ENCODE measurements around the gene OR1I1. TPM values are rescaled to one million over a fixed set of nuclear protein-coding genes. Genes with fewer than 3 reads are reported as not detected.

OR1I1 gene
- total and polyA plus RNA-seq, 2 experiments from 2014 or later, result not detected

- no peak for TF ChIP-seq CTCF (IDR thresholded peaks at IDR 0.05; ENCODE audit: low read depth, low read length)
- Histone ChIP-seq H3K27ac (peak overlapping the region; percentile 98), H3K4me3 (peak overlapping the region; percentile 55), H3K36me3 (no peaks in the 10 kb centered on the region), H3K9me3 (ENCODE audit: low read depth) (no peaks in the 10 kb centered on the region), H3K27me3 (no peaks in the 10 kb centered on the region), H3K4me1 (ENCODE audit: low read depth) (peaks cover 8% of the 10 kb centered on the region)
- peak; percentile 99 for DNase-seq (ENCODE audit: low read depth in 1 of 2, low spot score in 1 of 2)
Measured at GRCh38 chr19:15125232-15126067, 43.4 kb downstream of the OR1I1 start.

GRCh38 chr19:15126131-15126910 is 44.3 kb downstream of the OR1I1 start:
- Histone ChIP-seq H3K9me3 (ENCODE audit: low read depth) (no peaks in the 10 kb centered on the region), H3K27ac (peak overlapping the region; percentile 87), H3K27me3 (no peaks in the 10 kb centered on the region), H3K4me3 (peak overlapping the region; percentile 25), H3K36me3 (no peaks in the 10 kb centered on the region), H3K4me1 (ENCODE audit: low read depth) (peaks cover 8% of the 10 kb centered on the region)
- peak in 1 of 2 donors; percentile 41 for DNase-seq (ENCODE audit: low read depth in 1 of 2, low spot score in 1 of 2)
- TF ChIP-seq CTCF (IDR thresholded peaks at IDR 0.05; ENCODE audit: low read depth, low read length), result no peak

- DNase-seq (ENCODE audit: low read depth in 1 of 2, low spot score in 1 of 2), result no peak
- TF ChIP-seq CTCF (IDR thresholded peaks at IDR 0.05; ENCODE audit: low read depth, low read length), result no peak
- H3K4me1 ChIP-seq (ENCODE audit: low read depth), result peaks cover 8% of the 10 kb centered on the region
Measured at GRCh38 chr19:15128162-15128770, 46.3 kb downstream of the OR1I1 start.

GRCh38 chr19:15129856-15130585 is 48.0 kb downstream of the OR1I1 start:
- H3K36me3 ChIP-seq, result no peaks in the 10 kb centered on the region
- DNase-seq (ENCODE audit: low read depth in 1 of 2, low spot score in 1 of 2), result no peak
- H3K9me3 ChIP-seq (ENCODE audit: low read depth), result no peaks in the 10 kb centered on the region
- H3K4me3 ChIP-seq, result no peak overlapping the region
- H3K27me3 ChIP-seq, result no peaks in the 10 kb centered on the region
- H3K4me1 ChIP-seq (ENCODE audit: low read depth), result peaks cover 4% of the 10 kb centered on the region
- no peak for TF ChIP-seq CTCF (IDR thresholded peaks at IDR 0.05; ENCODE audit: low read depth, low read length)
- no peak overlapping the region for H3K27ac ChIP-seq

More at GRCh38 chr19:15128162-15128770, 46.3 kb downstream of the OR1I1 start:
- H3K36me3 ChIP-seq, result no peaks in the 10 kb centered on the region
- H3K27ac ChIP-seq, result no peak overlapping the region
- no peak overlapping the region for H3K4me3 ChIP-seq
- no peaks in the 10 kb centered on the region for H3K27me3 ChIP-seq
- H3K9me3 ChIP-seq (ENCODE audit: low read depth), result no peaks in the 10 kb centered on the region
